AG04449 (cell line): ENCODE data around the gene PPP1R36.
"Not testable (repeated sequence)": the region's sequence is repeated elsewhere in the genome, so short reads cannot be mapped to it uniquely, and the experiment has no call there.

ENCODE experiments used
- CTCF ChIA-PET: fragments of 350-600 bp; formaldehyde crosslinking; extraction: SDS; loops from one replicate; lab custom pipeline; 2021; ENCODE audit warnings: antibody characterized with exemption; lab: Yijun Ruan, JAX
- POLR2A ChIA-PET: fragments of 400-600, 350-600 bp; formaldehyde crosslinking; extraction: SDS; loops from one replicate; lab custom pipeline; 2020; ENCODE audit warnings: antibody characterized with exemption, inconsistent platforms; lab: Yijun Ruan, JAX
- DNase-seq: peaks from one replicate; pipeline ENCODE4 v3.0.0-alpha.2; 2010; ENCODE audit warnings: low read depth, low spot score
- H3K4me3 ChIP-seq: 2 replicates; pipeline ENCODE4 v1.5.1; 2011; ENCODE audit warnings: low read depth, mild to moderate bottlenecking, control low read depth, low read length
- CTCF ChIP-seq: IDR thresholded peaks from one replicate; pipeline ENCODE4 v1.5.1; 2011; ENCODE audit warnings: mild to moderate bottlenecking, moderate library complexity, low read length, control low read depth, inconsistent platforms; ENCODE audit not compliant: insufficient read depth; ENCODE audit errors: missing control alignments

Gene PPP1R36

GRCh38 chr14:64562436-64562835 is 12.7 kb downstream of the PPP1R36 start:
- no peak overlapping the region for H3K4me3 ChIP-seq
- POLR2A ChIA-PET = interaction anchor here (1.5 kb wide), 1 partner anchor 22 kb away, joined by 5 read pairs; the partner anchor contains the start of gene HSPA2
- no peak for TF ChIP-seq CTCF
- CTCF ChIA-PET = no interaction called here
- no peak for DNase-seq

GRCh38 chr14:64563696-64564095 is 13.9 kb downstream of the PPP1R36 start:
- CTCF ChIA-PET = interaction anchor here (0.7 to 1.0 kb wide), 2 partner anchors 20 to 73 kb away, joined by 3 to 5 read pairs; no protein-coding TSS in a partner anchor
- POLR2A ChIA-PET = no interaction called here
- H3K4me3 ChIP-seq = no peak overlapping the region
- DNase-seq = no peak
- no peak for TF ChIP-seq CTCF

- no peak overlapping the region for H3K4me3 ChIP-seq
- ChIA-PET POLR2A (no interaction called here), CTCF (interaction anchor here (0.8 kb wide), 1 partner anchor 24 kb away, joined by 3 read pairs; no protein-coding TSS in a partner anchor)
- DNase-seq = no peak
- TF ChIP-seq CTCF = no peak
Observed at GRCh38 chr14:64566651-64567122, 16.9 kb downstream of the PPP1R36 start.

- no peak overlapping the region for H3K4me3 ChIP-seq
- CTCF ChIA-PET = interaction anchor here (0.7 to 2.1 kb wide), 3 partner anchors 13 to 67 kb away, joined by 3 to 9 read pairs (median 4); partner anchors contain the start of gene HSPA2
- no peak for DNase-seq
- POLR2A ChIA-PET = interaction anchor here (1.2 kb wide), 1 partner anchor 29 kb away, joined by 5 read pairs; the partner anchor contains the start of gene HSPA2
- no peak for TF ChIP-seq CTCF
Observed at GRCh38 chr14:64569138-64569631, 19.4 kb downstream of the PPP1R36 start.

GRCh38 chr14:64569646-64570045 is 19.9 kb downstream of the PPP1R36 start:
- DNase-seq, H3K4me3 ChIP-seq: not testable (repeated sequence)
- POLR2A ChIA-PET = interaction anchor here (1.2 kb wide), 1 partner anchor 30 kb away, joined by 5 read pairs; the partner anchor contains the start of gene HSPA2
- CTCF ChIA-PET = interaction anchor here (0.7 to 2.1 kb wide), 2 partner anchors 29 to 67 kb away, joined by 3 to 9 read pairs; partner anchors contain the start of gene HSPA2

GRCh38 chr14:64572386-64573104 is 22.8 kb downstream of the PPP1R36 start:
- no peak overlapping the region for H3K4me3 ChIP-seq
- TF ChIP-seq CTCF = no peak
- ChIA-PET CTCF (interaction anchor here (1.6 kb wide), 1 partner anchor 32 kb away, joined by 4 read pairs; the partner anchor contains the start of gene HSPA2), POLR2A (interaction anchor here (0.9 kb wide), 1 partner anchor 32 kb away, joined by 3 read pairs; the partner anchor contains the start of gene HSPA2)
- no peak for DNase-seq
